Measurements from ENCODE around the gene SLC39A11.
A peak's percentile ranks its signal among the peaks of the same experiment; 100 is the strongest.

The SLC39A11 gene

GRCh38 chr17:73023759-73024158 lies 68.7 kb downstream of the SLC39A11 start:
- H3K4me1 ChIP-seq (ENCODE audit: control insufficient read depth, insufficient read depth, low read depth, low read length): peaks cover 2% of the 10 kb centered on the region
- H3K27me3 ChIP-seq (ENCODE audit: control insufficient read depth in 1 of 2, insufficient read depth in 1 of 2, low read length in 2 of 2): no peaks in the 10 kb centered on the region
- no peak overlapping the region for H2AFZ ChIP-seq (ENCODE audit: low read depth, low read length)
- no peak overlapping the region for H3K4me3 ChIP-seq (ENCODE audit: insufficient read depth in 1 of 2, low read depth in 1 of 2, low read length in 2 of 2)
- peaks cover 22% of the 10 kb centered on the region for H3K79me1 ChIP-seq (replicated peaks; ENCODE audit: low read length, poor library complexity, severe bottlenecking)
- DNase-seq: no peak
- H3K18ac ChIP-seq (ENCODE audit: low read depth in 1 of 2, low read length in 2 of 2): no peak overlapping the region
- no peak overlapping the region for H2AK5ac ChIP-seq (ENCODE audit: low read length, severe bottlenecking)
- H2BK12ac ChIP-seq (ENCODE audit: low read length in 2 of 2): no peak overlapping the region
- no peak overlapping the region for H3K27ac ChIP-seq (ENCODE audit: low read length, poor library complexity, severe bottlenecking)
- no peak overlapping the region for H3K4ac ChIP-seq (ENCODE audit: low read depth in 1 of 2, low read length in 2 of 2)
- H4K91ac ChIP-seq (ENCODE audit: low read length): no peak overlapping the region
- over 99% methylated on average over 5 of the region's 5 CpGs for WGBS
- no peak overlapping the region for H3K9ac ChIP-seq (ENCODE audit: low read length)
- H3K4me2 ChIP-seq (ENCODE audit: low read length, poor library complexity, severe bottlenecking): no peak overlapping the region
- H2BK5ac ChIP-seq (ENCODE audit: low read depth, low read length, poor library complexity, severe bottlenecking): no peak overlapping the region
- H3K9me3 ChIP-seq (ENCODE audit: control insufficient read depth, low read length): peaks cover 16% of the 10 kb centered on the region
- H4K8ac ChIP-seq (ENCODE audit: low read length): no peak overlapping the region
- no peak overlapping the region for H2BK15ac ChIP-seq (ENCODE audit: low read depth, poor library complexity, severe bottlenecking)
- peaks cover 0 to 3% of the 10 kb centered on the region in 2 experiments for H3K36me3 ChIP-seq (ENCODE audit: control insufficient read depth in 1 of 2, insufficient read depth in 2 of 2, low read depth in 1 of 2, low read length in 2 of 2)
- H3K23ac ChIP-seq (ENCODE audit: low read length in 2 of 2): no peak overlapping the region
- H2BK120ac ChIP-seq (ENCODE audit: low read depth, low read length): no peak overlapping the region
- no peak overlapping the region for H3K14ac ChIP-seq (ENCODE audit: low read length in 2 of 2)

GRCh38 chr17:73022694-73023093 lies 69.8 kb downstream of the SLC39A11 start:
- H3K23ac ChIP-seq (ENCODE audit: low read length in 2 of 2): no peak overlapping the region
- DNase-seq: no peak
- H3K4ac ChIP-seq (ENCODE audit: low read depth in 1 of 2, low read length in 2 of 2): no peak overlapping the region
- no peak overlapping the region for H3K27ac ChIP-seq (ENCODE audit: low read length, poor library complexity, severe bottlenecking)
- no peak overlapping the region for H3K4me2 ChIP-seq (ENCODE audit: low read length, poor library complexity, severe bottlenecking)
- H3K4me1 ChIP-seq (ENCODE audit: control insufficient read depth, insufficient read depth, low read depth, low read length): peaks cover 2% of the 10 kb centered on the region
- H3K27me3 ChIP-seq (ENCODE audit: control insufficient read depth in 1 of 2, insufficient read depth in 1 of 2, low read length in 2 of 2): no peaks in the 10 kb centered on the region
- peaks cover 22% of the 10 kb centered on the region for H3K79me1 ChIP-seq (replicated peaks; ENCODE audit: low read length, poor library complexity, severe bottlenecking)
- H3K9ac ChIP-seq (ENCODE audit: low read length): no peak overlapping the region
- H3K18ac ChIP-seq (ENCODE audit: low read depth in 1 of 2, low read length in 2 of 2): peak overlapping the region in 1 of 2 experiments; percentile 8
- peaks cover 0 to 3% of the 10 kb centered on the region in 2 experiments for H3K36me3 ChIP-seq (ENCODE audit: control insufficient read depth in 1 of 2, insufficient read depth in 2 of 2, low read depth in 1 of 2, low read length in 2 of 2)
- no peak overlapping the region for H2AFZ ChIP-seq (ENCODE audit: low read depth, low read length)
- H2BK120ac ChIP-seq (ENCODE audit: low read depth, low read length): no peak overlapping the region
- no peak overlapping the region for H3K14ac ChIP-seq (ENCODE audit: low read length in 2 of 2)
- no peak overlapping the region for H2BK15ac ChIP-seq (ENCODE audit: low read depth, poor library complexity, severe bottlenecking)
- H3K4me3 ChIP-seq (ENCODE audit: insufficient read depth in 1 of 2, low read depth in 1 of 2, low read length in 2 of 2): no peak overlapping the region
- H3K9me3 ChIP-seq (ENCODE audit: control insufficient read depth, low read length): peaks cover 20% of the 10 kb centered on the region
- no peak overlapping the region for H2BK5ac ChIP-seq (ENCODE audit: low read depth, low read length, poor library complexity, severe bottlenecking)
- no peak overlapping the region for H4K8ac ChIP-seq (ENCODE audit: low read length)
- no peak overlapping the region for H2BK12ac ChIP-seq (ENCODE audit: low read length in 2 of 2)
- 95% methylated on average over 1 of the region's 2 CpGs for WGBS
- H4K91ac ChIP-seq (ENCODE audit: low read length): no peak overlapping the region
- no peak overlapping the region for H2AK5ac ChIP-seq (ENCODE audit: low read length, severe bottlenecking)

GRCh38 chr17:73021771-73022170 lies 70.7 kb downstream of the SLC39A11 start:
- peaks cover 20% of the 10 kb centered on the region for H3K9me3 ChIP-seq (ENCODE audit: control insufficient read depth, low read length)
- H3K4me2 ChIP-seq (ENCODE audit: low read length, poor library complexity, severe bottlenecking): no peak overlapping the region
- no peak overlapping the region for H2AK5ac ChIP-seq (ENCODE audit: low read length, severe bottlenecking)
- no peak overlapping the region for H2BK120ac ChIP-seq (ENCODE audit: low read depth, low read length)
- H3K9ac ChIP-seq (ENCODE audit: low read length): no peak overlapping the region
- H2AFZ ChIP-seq (ENCODE audit: low read depth, low read length): no peak overlapping the region
- H3K4me1 ChIP-seq (ENCODE audit: control insufficient read depth, insufficient read depth, low read depth, low read length): peaks cover 3% of the 10 kb centered on the region
- no peak overlapping the region for H3K4ac ChIP-seq (ENCODE audit: low read depth in 1 of 2, low read length in 2 of 2)
- no peak overlapping the region for H4K91ac ChIP-seq (ENCODE audit: low read length)
- H3K27me3 ChIP-seq (ENCODE audit: control insufficient read depth in 1 of 2, insufficient read depth in 1 of 2, low read length in 2 of 2): no peaks in the 10 kb centered on the region
- H3K4me3 ChIP-seq (ENCODE audit: insufficient read depth in 1 of 2, low read depth in 1 of 2, low read length in 2 of 2): no peak overlapping the region
- no peak overlapping the region for H2BK15ac ChIP-seq (ENCODE audit: low read depth, poor library complexity, severe bottlenecking)
- peaks cover 22% of the 10 kb centered on the region for H3K79me1 ChIP-seq (replicated peaks; ENCODE audit: low read length, poor library complexity, severe bottlenecking)
- no peak overlapping the region for H3K27ac ChIP-seq (ENCODE audit: low read length, poor library complexity, severe bottlenecking)
- no peak overlapping the region for H2BK12ac ChIP-seq (ENCODE audit: low read length in 2 of 2)
- no peak for DNase-seq
- 95% methylated on average over 12 of the region's 12 CpGs for WGBS
- no peak overlapping the region for H3K23ac ChIP-seq (ENCODE audit: low read length in 2 of 2)
- no peak overlapping the region for H4K8ac ChIP-seq (ENCODE audit: low read length)
- no peak overlapping the region for H3K14ac ChIP-seq (ENCODE audit: low read length in 2 of 2)
- no peak overlapping the region for H3K18ac ChIP-seq (ENCODE audit: low read depth in 1 of 2, low read length in 2 of 2)
- no peak overlapping the region for H2BK5ac ChIP-seq (ENCODE audit: low read depth, low read length, poor library complexity, severe bottlenecking)
- peaks cover 0 to 3% of the 10 kb centered on the region in 2 experiments for H3K36me3 ChIP-seq (ENCODE audit: control insufficient read depth in 1 of 2, insufficient read depth in 2 of 2, low read depth in 1 of 2, low read length in 2 of 2)

- H3K23ac ChIP-seq (ENCODE audit: low read length in 2 of 2): no peak overlapping the region
- DNase-seq: no peak
- no peak overlapping the region for H4K8ac ChIP-seq (ENCODE audit: low read length)
- H3K4me1 ChIP-seq (ENCODE audit: control insufficient read depth, insufficient read depth, low read depth, low read length): peaks cover 3% of the 10 kb centered on the region
- no peak overlapping the region for H2BK15ac ChIP-seq (ENCODE audit: low read depth, poor library complexity, severe bottlenecking)
- H3K4ac ChIP-seq (ENCODE audit: low read depth in 1 of 2, low read length in 2 of 2): no peak overlapping the region
- peaks cover 20% of the 10 kb centered on the region for H3K9me3 ChIP-seq (ENCODE audit: control insufficient read depth, low read length)
- H3K27me3 ChIP-seq (ENCODE audit: control insufficient read depth in 1 of 2, insufficient read depth in 1 of 2, low read length in 2 of 2): no peaks in the 10 kb centered on the region
- peaks cover 20% of the 10 kb centered on the region for H3K79me1 ChIP-seq (replicated peaks; ENCODE audit: low read length, poor library complexity, severe bottlenecking)
- H2AK5ac ChIP-seq (ENCODE audit: low read length, severe bottlenecking): no peak overlapping the region
- no peak overlapping the region for H2BK120ac ChIP-seq (ENCODE audit: low read depth, low read length)
- H3K36me3 ChIP-seq (ENCODE audit: control insufficient read depth in 1 of 2, insufficient read depth in 2 of 2, low read depth in 1 of 2, low read length in 2 of 2): peaks cover 0 to 3% of the 10 kb centered on the region in 2 experiments
- no peak overlapping the region for H2BK12ac ChIP-seq (ENCODE audit: low read length in 2 of 2)
- H3K27ac ChIP-seq (ENCODE audit: low read length, poor library complexity, severe bottlenecking): no peak overlapping the region
- no peak overlapping the region for H3K4me3 ChIP-seq (ENCODE audit: insufficient read depth in 1 of 2, low read depth in 1 of 2, low read length in 2 of 2)
- H3K14ac ChIP-seq (ENCODE audit: low read length in 2 of 2): no peak overlapping the region
- no peak overlapping the region for H2BK5ac ChIP-seq (ENCODE audit: low read depth, low read length, poor library complexity, severe bottlenecking)
- no peak overlapping the region for H2AFZ ChIP-seq (ENCODE audit: low read depth, low read length)
- H3K18ac ChIP-seq (ENCODE audit: low read depth in 1 of 2, low read length in 2 of 2): no peak overlapping the region
- no peak overlapping the region for H3K4me2 ChIP-seq (ENCODE audit: low read length, poor library complexity, severe bottlenecking)
- no peak overlapping the region for H3K9ac ChIP-seq (ENCODE audit: low read length)
- WGBS: 96% methylated on average over 4 of the region's 4 CpGs
- no peak overlapping the region for H4K91ac ChIP-seq (ENCODE audit: low read length)
These were observed 72.4 kb downstream of the SLC39A11 start for GRCh38 chr17:73020110-73020509.

Measured in mesenchymal stem cell (in vitro differentiated cells and primary cell).